ENCODE results near the gene LRRC32.

The LRRC32 gene

DNA sequence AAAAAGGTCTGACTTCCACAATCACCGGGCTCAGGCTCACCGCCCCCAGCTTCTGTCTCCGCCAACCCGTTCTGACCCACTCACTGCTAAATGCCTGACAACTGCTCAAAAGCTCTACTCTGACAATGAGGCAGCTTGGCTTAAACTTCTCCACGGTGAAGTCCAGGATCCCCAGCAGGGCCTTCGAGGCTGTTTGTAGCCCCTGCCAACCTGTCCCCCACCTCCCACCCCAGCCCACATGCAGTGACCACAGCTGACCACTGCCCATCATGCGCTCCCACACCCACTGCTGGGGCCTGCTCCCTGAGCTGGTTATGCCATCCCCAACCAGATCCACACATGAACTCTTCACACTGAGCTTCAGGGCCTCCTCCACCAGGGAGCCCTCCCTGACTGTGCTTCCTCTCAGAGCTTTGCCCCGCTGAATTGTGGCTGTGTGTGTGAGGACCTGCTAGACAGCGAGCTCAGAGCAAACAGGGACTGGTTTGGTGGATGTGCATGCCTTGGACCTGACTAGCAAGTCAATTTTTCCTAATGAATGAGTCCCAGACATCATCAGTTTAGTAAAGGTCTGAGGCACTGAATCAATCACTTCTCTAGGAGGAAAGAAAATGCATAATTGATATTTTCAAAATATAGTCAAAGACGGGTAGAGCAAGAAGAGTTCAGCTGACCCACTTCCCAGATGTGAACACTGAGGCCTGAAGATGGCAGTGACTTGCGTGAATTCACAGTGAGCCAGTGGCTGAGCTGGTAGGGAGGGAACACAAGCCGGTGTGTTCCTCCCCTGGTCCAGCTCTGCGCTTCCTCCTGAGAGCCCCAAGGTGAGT lies 7.7 kb downstream of the LRRC32 start:
- DNase-seq (ENCODE audit: low read depth), result no peak

- DNase-seq (ENCODE audit: low read depth), result no peak
Observed at GRCh38 chr11:76661834-76662434, 8.6 kb downstream of the LRRC32 start.

GRCh38 chr11:76661306-76661751 lies 9.2 kb downstream of the LRRC32 start:
- no peak for DNase-seq (ENCODE audit: low read depth)

GRCh38 chr11:76660533-76661305 lies 9.8 kb downstream of the LRRC32 start:
- no peak for DNase-seq (ENCODE audit: low read depth)

DNA sequence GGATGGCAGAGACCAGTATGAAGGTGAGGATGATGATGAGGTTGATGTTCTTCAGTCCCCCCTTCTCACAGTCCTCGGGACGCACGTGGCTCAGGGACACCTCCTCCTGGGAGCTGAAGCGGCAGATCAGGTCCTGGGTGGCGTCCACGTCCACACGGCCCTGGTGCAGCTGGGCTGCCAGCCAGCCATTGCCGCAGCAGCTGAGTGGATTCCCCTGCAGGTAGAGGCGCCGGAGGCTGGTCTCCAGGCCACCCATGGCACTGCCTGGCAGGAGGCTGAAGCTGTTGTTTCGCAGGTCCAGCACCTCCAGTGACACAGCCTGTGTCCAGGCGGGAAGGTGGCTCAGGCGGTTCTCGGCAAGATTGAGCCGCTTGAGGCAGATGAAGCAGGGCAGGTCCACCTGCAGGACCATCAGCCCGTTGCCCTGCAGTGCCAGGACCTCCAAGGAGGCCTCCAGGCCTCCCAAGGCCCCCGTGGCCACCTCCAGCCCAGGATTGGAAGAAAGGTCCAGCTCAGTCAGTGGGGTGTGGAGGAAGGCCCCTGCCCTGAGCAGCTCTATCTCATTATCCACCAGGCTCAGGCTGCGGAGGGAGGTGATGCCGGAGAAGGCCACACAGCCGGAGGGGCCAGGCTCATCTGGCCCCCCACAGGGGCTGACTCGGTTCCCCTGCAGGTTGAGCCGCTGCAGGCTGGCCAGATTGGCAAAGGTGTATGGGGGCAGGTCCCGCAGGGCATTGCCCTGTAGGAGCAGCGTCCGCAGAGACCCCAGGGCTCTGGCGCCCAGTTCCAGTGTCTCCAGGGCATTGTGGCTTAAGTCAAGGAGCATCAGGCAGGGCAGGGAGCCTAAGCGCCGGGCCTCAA lies 10.6 kb downstream of the LRRC32 start:
- no peak for DNase-seq (ENCODE audit: low read depth)

DNA sequence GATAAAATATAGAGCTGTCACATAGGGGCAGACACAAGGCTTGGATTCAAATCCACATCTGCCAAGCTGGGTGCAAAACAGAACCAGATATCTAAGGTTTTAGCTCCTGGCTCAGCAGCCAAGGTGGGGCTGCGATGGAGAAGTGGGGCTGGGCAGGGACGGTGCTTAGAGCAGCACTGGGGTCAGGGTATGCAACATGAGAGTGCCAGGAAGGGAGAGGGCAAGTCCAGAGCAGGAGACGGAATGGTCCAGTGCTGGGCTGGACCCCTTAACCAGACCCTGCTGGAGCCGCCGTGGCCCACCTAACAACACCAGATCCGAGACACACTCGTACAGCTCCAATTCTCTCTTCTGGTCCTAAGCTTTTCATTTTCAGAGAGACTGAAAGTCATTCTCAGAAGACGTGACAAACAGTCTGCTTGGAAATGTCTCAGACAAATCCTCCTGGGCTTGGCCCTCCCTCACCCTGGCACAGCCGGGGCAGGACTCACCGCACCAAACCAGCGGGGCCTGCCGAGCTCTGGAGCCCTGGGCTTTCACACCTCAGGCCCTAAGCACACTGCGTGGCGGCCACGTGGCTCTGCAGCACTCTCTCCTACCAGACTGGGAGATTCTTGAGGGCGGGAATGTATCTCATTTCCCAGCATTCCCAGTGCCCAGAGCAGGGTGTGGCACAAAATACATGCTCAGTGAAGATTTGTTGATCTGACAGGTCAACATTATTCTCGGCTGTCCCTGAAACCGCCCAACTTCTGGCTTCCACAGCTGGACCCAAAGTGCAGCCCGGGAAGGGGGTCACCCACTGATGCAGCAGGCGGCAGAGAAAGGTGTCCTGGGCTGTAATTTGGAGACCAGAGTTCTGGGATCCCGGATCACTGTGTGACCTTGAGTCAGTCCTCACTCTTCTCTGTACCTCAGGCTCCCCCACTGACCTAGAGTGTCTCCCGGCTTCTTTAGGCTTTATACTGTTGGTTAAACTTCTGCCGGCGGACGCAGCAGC lies 11.6 kb downstream of the LRRC32 start:
- DNase-seq (ENCODE audit: low read depth), result no peak

- DNase-seq (ENCODE audit: low read depth), result no peak
Observed at GRCh38 chr11:76658231-76658630, 12.3 kb downstream of the LRRC32 start.

DNA sequence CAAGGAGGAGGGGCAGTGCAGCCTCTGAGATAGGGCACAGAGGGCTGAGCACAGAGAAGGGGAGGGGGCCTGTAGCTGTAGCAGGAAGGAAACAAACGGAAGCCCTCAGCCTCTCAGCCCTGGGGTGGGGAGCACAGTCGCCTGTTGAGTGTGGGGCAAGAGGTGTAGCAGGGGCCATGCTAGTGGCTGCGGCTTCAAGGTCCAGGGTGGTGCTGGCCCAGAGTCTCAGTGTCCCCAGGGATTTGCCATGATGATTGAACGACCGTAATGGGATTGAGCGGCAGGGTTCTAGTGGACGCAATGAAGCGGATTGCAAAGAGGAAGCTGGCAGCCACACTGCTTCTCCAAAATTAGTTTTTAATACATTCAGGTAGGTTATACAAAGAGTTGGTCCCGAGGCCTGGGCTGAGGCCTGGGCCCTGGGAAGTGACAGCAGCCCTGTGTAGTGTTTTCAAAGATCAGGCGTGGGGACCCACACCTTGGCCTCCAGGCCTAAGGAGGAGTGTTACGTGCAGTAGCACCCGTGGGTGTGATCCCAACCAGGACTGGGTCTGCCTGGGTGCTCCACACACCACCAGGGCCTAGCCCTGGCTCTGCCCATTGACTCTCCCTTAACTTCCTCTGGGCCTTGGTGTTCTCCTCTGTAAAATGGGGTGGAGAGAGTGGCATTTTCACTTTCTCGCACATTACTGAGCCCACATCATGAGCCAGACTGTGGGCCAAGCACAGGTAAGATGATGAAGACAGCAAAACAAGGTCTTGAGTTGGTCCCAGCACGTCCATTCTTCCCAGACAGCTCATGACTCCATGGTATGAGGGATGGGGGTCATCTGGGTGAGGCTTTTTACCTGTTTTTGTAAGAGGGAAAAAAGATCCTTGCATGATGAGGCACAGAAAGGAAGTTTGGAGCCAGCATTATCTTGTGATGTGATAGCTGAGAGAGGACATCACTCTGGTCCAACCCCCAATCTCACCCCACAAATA lies 13.1 kb downstream of the LRRC32 start:
- DNase-seq (ENCODE audit: low read depth), result no peak

- DNase-seq (ENCODE audit: low read depth), result no peak
Observed at GRCh38 chr11:76656571-76657081, 13.9 kb downstream of the LRRC32 start.

- DNase-seq (ENCODE audit: low read depth), result no peak
Observed at GRCh38 chr11:76656050-76656531, 14.5 kb downstream of the LRRC32 start.

GRCh38 chr11:76655501-76656049 lies 15.0 kb downstream of the LRRC32 start:
- no peak for DNase-seq (ENCODE audit: low read depth)

- DNase-seq (ENCODE audit: low read depth), result no peak
Observed at GRCh38 chr11:76654980-76655379, 15.6 kb downstream of the LRRC32 start.

DNA sequence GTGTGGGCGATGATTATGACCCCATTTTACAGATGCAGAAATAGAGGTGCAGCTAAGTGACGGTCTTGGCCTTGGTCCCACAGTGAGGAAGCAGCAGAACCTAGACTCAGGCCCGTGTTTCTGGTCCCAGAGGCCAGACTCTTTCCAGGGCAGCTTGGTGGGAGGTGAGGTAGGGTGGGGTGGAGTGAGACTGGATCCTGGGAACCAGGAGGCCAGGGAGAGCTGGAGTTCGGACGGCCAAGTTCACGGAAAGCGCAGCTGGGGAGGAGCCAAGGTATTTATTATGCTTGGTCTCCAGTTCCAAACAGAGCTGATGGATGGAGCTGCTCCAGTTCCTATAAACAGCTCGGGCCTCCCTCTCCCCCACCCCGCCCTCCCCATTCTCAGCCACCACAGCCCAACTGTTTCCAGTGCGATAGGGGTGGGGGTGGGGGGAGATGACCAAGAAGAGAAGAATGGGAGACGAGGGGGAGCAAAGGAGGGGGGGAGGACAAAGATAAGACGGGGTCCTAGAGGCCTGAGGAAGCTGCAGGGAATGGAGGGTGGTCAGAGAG lies 16.2 kb downstream of the LRRC32 start:
- no peak for DNase-seq (ENCODE audit: low read depth)

DNA sequence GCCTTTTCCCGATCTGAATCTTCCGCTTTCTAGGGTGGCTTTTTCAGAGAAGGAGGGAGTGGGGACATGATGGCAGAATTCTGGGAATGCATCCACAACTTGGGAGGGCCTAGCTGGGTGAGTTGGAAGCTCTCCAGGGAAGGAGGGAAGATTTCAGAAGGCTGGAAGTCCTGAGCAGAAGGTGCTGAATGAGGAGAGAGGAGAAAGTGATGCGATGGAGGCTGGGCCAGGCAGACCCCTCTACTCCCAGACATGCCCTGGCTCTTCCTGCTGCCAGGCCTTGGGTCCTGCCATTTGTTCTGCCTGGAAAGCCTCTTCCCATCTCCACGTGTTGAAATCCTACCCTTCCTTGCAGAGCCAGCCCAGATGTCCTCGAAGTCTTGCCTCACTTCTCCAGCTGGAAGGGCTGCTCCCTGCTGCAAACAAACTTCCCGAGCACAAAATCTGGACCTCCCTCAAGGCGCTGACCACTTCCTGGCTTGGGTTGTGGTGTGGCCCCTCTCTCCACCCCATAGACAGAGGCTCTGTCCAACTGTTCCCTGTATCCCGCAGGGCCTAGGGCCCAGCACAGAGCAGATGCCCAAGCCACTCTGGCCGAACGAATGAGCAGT lies 16.8 kb downstream of the LRRC32 start:
- no peak for DNase-seq (ENCODE audit: low read depth)

DNA sequence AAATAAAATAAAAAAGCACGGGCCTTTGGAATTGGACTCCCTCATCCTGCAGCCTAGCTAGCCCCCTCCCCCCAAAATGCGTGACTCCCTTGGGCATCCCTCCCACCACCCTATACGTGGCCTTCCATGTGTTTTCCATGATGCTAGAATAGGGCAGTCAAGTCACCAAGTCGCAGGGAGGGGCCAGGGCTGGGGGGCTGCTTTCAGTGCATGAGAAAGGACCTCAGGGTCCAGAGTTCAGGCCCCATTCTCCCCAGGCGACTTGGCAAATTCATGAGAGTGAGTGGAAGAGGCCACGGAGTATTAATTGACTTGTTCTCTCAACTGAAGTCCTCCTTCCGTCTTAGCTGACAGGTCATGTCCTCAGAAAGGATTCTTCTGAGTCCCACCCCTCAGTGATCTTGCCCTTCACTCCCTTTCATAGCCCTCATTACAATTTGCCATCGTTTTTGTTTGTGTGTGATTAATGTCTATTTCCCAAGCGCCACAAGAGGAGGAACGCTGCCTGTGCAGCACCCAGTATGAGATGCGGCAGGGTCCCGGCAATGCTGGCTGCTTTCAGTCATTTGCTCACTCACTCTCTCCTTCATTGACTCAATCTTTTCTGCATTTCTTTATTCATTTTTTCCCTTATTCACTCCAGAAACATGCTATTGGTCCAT lies 17.4 kb downstream of the LRRC32 start:
- DNase-seq (ENCODE audit: low read depth), result no peak

DNA sequence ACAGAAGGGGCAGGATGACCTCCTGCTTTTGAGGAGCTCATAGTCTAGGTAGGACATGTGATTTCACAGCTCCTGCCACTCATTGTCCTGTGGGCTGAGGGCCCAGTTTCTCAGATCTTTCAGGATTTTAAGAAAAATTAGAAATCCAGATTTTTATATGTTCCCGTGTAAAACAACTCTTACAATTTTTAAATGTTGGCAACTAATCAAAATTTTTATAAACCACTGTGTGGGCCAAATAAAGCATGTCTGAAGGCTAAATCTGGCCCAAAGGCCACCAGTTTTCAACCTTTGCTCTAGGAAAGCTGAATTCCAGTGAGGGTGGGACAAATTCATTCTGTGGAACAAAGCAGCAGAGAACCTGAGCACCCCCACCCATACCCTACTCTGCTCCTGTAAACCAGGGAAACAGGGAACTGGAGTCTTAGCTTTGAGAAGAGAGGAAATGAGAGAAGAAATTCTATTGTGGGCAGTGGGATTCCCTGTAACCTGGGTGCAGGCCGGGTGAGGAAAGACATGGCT lies 20.6 kb downstream of the LRRC32 start:
- no peak for DNase-seq (ENCODE audit: low read depth)

GRCh38 chr11:76649011-76649410 lies 21.5 kb downstream of the LRRC32 start:
- DNase-seq (ENCODE audit: low read depth), result no peak

Measured in T-helper 22 cell (primary cell).